Stomach (tissue), 4 donors: ENCODE data around the gene NES.

Experiments used
- EP300 ChIP-seq: sonication (generic); formaldehyde crosslinking; IDR thresholded peaks from one replicate; pipeline ENCODE4 v1.6.1; 2017; ENCODE audit warnings: antibody characterized with exemption
- POLR2A ChIP-seq, 4 donors: fragments of 450-650 bp; IDR thresholded peaks; one replicate each; pipeline ENCODE4 v1.6.1; 2016; ENCODE audit warnings: antibody characterized with exemption in 4 of 4, control low read depth in 2 of 4, mild to moderate bottlenecking in 1 of 4, moderate library complexity in 1 of 4
- POLR2AphosphoS5 ChIP-seq, 3 donors: sonication (generic); formaldehyde crosslinking; IDR thresholded peaks; one replicate each; pipeline ENCODE4 v1.6.1; 2016; ENCODE audit warnings: antibody characterized with exemption in 3 of 3
- TF ChIP-seq, protein P1 (sequence below), 7 experiments: fragments of 450-650 bp in 4 of 7; fragments of 200-600 bp in 3 of 7; sonication (generic) in 3 of 7; IDR thresholded peaks; one replicate each; pipeline ENCODE4 v1.5.1; 2016 to 2019; ENCODE audit warnings: antibody characterized with exemption in 7 of 7, control low read depth in 2 of 7, mild to moderate bottlenecking in 1 of 7

DNA sequence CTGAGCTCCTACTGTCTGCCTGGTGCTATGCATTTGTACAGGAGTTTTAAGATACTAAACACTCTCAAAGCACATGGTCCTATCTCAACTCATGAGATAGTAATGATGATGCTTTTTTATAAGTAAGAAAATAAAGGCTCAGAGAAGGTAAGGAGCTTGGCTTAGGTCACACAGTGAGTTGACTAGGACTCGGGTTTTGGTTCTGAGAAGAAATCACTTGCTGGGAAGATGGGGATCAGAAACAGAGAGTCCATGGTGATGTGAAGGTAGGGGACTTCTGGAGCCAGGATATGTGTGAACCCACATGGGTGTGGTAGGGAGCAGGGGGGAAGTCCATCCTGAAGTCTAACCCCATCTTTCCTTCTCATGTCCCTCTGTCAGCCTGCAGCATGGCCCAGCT lies 31.5 kb downstream of the NES start:
- TF ChIP-seq, protein P1, sequence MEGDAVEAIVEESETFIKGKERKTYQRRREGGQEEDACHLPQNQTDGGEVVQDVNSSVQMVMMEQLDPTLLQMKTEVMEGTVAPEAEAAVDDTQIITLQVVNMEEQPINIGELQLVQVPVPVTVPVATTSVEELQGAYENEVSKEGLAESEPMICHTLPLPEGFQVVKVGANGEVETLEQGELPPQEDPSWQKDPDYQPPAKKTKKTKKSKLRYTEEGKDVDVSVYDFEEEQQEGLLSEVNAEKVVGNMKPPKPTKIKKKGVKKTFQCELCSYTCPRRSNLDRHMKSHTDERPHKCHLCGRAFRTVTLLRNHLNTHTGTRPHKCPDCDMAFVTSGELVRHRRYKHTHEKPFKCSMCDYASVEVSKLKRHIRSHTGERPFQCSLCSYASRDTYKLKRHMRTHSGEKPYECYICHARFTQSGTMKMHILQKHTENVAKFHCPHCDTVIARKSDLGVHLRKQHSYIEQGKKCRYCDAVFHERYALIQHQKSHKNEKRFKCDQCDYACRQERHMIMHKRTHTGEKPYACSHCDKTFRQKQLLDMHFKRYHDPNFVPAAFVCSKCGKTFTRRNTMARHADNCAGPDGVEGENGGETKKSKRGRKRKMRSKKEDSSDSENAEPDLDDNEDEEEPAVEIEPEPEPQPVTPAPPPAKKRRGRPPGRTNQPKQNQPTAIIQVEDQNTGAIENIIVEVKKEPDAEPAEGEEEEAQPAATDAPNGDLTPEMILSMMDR (IDR thresholded peaks at IDR 0.05): no peak
- TF ChIP-seq POLR2A (IDR thresholded peaks at IDR 0.05): no peak
- no peak for TF ChIP-seq EP300
- no peak for TF ChIP-seq POLR2AphosphoS5 (IDR thresholded peaks at IDR 0.05)
